HG02610 (cell line): ENCODE results near the gene ADARB2.
"Not testable (repeated sequence)": the region's sequence is repeated elsewhere in the genome, so short reads cannot be mapped to it uniquely, and the experiment has no call there.

ENCODE experiments used
- ATAC-seq: cut with Tn5 transposase; IDR thresholded peaks from one replicate; pipeline ENCODE4 v1.9.1; 2021; ENCODE audit warnings: mild to moderate bottlenecking, moderate library complexity; ENCODE audit not compliant: unreplicated experiment

The ADARB2 gene

GRCh38 chr10:1552406-1552805, 184.9 kb downstream of the ADARB2 start:
- no peak for ATAC-seq

GRCh38 chr10:1551636-1552338, 185.5 kb downstream of the ADARB2 start:
- ATAC-seq, result no peak

- ATAC-seq, result no peak
Measured at GRCh38 chr10:1550616-1551015, 186.7 kb downstream of the ADARB2 start.

GRCh38 chr10:1550291-1550595, 187.1 kb downstream of the ADARB2 start:
- no peak for ATAC-seq

- no peak for ATAC-seq
Measured at GRCh38 chr10:1549591-1550290, 187.6 kb downstream of the ADARB2 start.

DNA sequence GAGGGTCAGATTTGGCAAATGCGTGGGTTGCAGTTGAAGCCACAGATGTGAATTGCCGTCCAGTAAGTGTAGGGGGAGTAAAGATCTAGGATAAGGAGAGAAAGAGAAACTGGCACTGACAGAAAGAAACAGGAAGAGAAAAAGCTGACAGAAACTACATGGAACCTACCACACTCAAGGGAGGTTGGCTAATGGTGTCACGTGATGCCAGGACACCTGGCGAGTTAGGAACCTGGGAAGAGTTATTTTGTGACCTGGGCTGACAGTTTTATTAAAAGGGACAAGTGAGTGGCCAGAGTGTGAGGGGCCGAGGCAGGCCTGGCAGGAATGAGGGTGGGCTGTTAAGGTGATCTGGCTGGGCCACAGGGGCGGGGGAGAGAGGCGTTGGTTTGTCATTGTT, 188.7 kb downstream of the ADARB2 start:
- no peak for ATAC-seq

DNA sequence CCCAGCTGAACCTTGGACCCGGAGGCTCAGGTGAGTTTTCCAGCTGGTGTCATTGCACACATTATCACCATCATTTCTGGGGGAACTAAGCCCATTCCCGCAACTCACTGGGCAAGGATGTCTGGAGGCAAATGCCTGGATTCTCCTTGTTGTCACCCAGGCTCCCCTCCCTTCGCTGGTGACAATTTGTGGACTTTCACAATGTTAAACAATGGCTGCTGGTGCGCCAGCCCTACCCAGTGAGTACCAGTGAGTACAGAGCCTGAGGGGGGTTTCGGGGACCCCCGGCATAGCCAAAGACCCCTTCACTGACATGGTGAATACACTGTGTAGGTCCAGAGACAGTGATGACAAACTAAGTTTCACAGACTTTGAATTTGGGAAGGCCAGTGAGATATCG, 189.2 kb downstream of the ADARB2 start:
- ATAC-seq, result no peak

GRCh38 chr10:1546431-1547110, 190.8 kb downstream of the ADARB2 start:
- ATAC-seq, result no peak

DNA sequence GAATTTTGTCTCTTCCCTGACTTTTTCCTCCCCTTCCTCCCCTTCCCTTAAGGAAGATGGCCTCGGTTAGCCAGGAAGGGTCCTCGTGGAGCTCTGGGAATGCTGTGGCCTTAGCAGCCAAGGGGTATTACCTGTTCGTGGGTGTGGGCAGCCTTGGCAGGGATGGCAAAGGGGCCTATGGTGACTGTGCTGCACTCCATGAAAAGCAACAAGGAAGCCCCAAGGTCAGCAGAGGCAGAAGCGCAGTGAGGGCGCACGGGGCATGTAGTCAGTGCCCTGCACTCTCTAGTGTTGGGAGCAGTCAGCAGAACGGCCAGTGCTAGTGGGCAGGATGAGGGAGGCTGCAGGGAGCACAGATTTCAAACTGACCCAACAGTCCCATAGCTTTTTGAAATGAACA, 191.8 kb downstream of the ADARB2 start:
- no peak for ATAC-seq

- no peak for ATAC-seq
Measured at GRCh38 chr10:1544929-1545328, 192.4 kb downstream of the ADARB2 start.

DNA sequence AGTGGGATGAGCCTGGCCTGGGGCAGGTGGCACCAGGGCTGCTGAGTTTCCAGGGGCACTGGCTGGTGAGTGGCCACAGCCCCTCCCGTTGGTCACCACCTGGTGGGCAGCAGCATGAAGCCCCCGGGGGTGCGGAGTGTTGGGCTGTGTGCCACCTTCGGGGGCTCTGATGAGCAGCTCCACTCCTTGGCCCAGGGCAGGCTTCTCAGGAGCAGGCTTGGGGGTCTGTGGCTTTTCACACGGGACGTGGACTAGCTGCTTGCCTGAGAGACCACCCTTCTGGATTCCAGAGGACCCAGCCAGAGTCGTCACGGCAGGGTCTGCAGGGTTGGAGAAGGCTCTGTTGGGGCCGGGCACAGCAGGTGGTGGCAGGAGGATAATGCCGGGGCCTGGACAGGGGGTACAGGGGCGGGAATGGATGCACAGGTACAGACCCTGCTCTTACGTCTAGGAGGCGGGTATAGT, 193.1 kb downstream of the ADARB2 start:
- ATAC-seq, result no peak

DNA sequence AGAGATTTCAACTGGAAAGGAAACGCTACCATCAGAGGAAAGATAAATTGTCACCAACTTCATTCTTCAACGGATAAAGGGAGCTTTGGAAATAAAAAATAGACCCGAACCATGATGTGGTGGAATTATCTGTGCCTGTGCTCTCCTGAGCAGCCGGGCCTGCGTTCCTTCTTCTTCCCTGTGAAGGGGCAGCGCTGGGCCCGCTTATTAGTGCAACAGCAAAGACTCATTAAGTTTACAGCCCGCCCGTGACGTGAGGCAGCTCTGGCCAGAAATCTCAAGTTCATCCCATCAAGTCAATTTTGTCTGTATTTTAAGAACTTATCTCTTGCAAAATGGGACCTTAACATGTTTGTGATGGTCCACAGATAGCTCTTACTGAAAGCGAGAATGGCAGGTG, 193.7 kb downstream of the ADARB2 start:
- no peak for ATAC-seq

GRCh38 chr10:1542941-1543340, 194.4 kb downstream of the ADARB2 start:
- ATAC-seq, result no peak

DNA sequence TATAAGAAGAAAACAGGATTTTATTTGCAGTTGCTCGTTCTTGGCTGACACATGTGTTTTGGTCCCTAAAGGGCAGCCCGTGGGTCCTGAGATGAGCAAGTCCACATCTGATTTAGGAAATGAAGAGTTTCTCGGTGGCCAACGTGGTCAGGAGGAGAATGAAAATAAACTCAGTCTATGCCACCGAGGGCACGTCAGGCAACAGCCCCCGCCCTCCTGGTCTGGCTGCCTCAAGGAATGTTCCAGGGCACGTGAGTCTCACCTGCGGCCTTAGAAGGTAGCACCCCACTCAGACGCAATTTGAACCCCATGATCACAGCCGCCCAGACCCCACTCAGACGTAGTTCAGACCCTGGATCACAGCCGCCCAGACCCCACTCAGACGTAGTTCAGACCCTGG, 197.2 kb downstream of the ADARB2 start:
- ATAC-seq, result no peak

- no peak for ATAC-seq
Measured at GRCh38 chr10:1539216-1539615, 198.1 kb downstream of the ADARB2 start.

DNA sequence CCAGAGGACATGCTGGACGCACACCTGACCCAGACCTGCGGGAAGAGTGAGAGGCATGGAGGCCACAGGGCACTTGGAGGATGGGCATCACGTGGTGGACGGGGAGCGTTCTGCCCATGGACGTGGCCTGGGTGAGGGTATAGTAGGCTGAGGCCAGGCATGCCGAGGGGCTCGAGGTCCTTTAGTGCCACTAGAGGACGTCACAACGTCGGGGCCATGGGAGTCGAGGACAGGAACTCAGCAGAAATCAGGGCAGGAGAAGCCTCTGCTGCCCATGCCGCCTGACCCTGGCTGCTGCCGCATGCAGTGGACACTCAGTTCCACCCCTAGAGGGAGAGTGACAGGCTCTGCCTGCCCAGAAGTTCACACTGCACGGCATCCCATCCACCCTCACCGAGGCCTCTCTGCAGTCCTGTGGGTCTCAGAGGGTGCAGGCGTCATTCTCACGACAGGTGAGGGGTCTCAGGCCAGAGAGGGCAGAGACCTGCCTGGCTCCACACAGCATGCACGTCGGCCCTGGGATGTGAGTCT, 198.7 kb downstream of the ADARB2 start:
- no peak for ATAC-seq

DNA sequence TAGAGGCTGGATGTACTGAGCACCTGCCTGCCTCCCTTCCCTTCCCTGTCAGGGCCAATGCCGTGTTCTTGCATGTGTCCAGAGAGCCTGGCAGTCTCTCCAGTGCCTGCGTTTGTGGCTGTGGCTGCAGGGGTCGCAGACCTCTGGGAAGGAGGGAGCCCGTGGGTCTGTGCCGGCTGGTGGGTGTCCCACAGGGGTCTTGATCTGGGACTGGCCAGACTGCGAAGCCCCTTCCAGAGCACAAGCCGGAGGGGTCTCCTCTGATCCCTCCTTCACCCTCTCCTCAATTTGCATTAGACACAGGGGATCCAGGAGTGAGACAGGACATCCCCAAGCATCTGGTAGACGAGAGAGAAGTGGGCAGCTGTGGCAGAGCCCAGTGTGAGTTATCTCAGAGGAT, 199.2 kb downstream of the ADARB2 start:
- no peak for ATAC-seq

- ATAC-seq, result not testable (repeated sequence)
Measured at GRCh38 chr10:1537449-1537848, 199.9 kb downstream of the ADARB2 start.

DNA sequence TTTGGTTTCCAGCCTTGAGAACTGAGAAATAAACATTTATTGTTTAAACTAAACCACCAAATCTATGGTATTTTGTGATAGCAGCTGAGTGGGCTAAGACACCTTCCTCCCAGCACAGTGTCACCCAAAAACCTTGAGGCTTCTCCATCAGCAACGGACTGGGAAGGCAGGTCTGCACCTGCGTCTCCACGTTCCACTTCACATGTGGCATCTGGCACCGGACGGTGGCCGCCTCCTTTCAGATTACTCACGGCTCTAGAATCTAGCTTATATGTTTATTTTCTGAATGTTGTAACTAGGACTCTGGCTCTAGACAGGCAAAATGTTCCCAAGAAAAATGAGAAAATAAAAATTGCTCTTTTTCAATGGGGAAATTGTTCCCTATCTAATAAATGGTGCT, 201.0 kb downstream of the ADARB2 start:
- ATAC-seq, result no peak

- no peak for ATAC-seq
Measured at GRCh38 chr10:1535301-1535965, 201.9 kb downstream of the ADARB2 start.

DNA sequence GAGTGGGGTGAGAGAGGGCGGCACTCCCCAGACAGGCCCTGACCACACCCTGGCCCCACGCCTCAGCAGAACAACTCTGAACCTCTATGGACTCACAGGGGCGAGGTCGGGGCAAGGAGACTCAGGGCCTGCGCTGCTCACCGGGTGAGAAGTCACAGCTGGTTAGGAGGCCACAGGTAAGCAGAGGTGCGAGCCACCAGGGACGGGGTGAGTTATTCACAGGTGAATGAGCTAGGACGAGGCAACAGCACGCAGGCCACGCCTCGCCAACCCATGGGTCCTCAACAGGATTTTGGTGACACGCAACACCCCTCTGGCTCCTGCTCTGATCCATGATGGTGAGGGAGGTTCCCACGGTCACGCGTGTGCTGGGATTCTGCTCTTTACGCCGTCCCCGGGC, 202.5 kb downstream of the ADARB2 start:
- ATAC-seq, result no peak
